GM18505 (cell line): ENCODE results near the gene MAPK12.

Experiments used
- ATAC-seq: cut with Tn5 transposase; IDR thresholded peaks from one replicate; pipeline ENCODE4 v1.9.1; 2021; ENCODE audit not compliant: unreplicated experiment
- POLR2A ChIP-seq: IDR thresholded peaks from 4 replicates; pipeline ENCODE4 v1.6.1; 2011; ENCODE audit warnings: borderline replicate concordance; ENCODE audit not compliant: insufficient read depth, insufficient read length; ENCODE audit errors: extremely low read depth

The MAPK12 gene

DNA sequence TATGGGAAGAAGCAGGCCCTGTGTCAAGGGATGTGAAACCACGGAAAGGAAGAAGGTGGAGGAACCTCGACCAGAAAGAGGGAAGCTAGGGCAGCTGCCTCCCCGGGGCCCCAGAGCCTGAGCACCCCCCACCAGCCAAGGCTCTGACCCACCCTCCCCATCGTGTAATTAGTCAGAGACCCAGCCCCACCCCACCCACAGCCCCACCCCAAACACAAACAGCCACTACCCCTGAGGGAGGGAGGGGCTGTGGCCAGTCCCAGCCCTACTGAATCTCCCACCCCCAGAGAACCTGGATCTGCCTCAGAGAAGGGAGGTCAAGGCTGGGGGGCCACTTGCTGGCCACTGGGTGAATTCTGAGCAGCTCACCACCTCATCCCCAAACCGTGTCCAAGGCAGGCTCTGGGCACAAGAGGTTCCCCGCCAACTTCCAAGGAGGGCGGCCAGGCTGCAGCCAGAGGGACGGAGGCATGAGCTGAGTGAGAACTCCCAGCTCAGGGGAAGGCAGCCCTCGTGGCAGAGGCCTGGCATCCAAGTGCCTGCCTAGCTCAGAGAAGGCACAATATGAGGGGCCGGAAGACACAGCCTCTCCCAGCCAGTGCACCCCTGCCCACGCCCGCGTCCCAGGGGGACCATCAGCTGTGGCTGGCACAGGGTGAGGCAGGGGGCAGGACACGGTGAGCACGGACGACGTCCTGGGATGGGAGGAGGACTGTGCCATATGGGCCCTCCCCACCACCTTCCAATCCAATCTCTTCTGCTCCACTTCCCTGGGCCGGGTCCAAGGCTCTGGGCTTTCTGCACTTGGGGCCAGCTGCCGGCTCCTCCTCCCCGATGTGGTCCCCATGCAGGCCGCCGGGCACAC is 43.3 kb upstream of the MAPK12 start:
- TF ChIP-seq POLR2A = no peak
- ATAC-seq = no peak

- no peak for ATAC-seq
- no peak for TF ChIP-seq POLR2A
Observed at GRCh38 chr22:50303848-50304527, 42.5 kb upstream of the MAPK12 start.

- ATAC-seq = no peak
- no peak for TF ChIP-seq POLR2A
Observed at GRCh38 chr22:50303515-50303847, 42.0 kb upstream of the MAPK12 start.

DNA sequence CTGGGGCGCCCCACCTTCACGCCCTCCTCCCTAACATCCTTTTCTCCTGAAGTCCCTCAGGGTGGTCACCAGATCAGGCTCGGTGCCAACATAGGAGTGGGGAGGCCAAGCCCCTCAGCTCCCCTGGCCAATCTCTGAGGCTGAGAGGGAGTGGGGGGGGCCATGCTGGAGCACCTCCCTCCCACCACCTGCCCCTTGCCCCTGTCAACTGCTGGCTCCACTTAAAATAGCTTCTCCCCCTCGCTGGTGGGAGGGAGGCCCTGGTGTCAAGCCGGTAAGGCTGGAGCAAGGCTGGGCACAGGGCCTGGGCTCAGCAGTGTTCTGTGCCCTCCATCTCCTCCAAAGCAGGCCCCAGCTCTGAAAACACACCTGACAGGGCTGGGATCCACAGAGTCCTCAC is 41.1 kb upstream of the MAPK12 start:
- no peak for TF ChIP-seq POLR2A
- no peak for ATAC-seq

GRCh38 chr22:50302041-50302541 is 40.6 kb upstream of the MAPK12 start:
- TF ChIP-seq POLR2A = no peak
- ATAC-seq = no peak

- TF ChIP-seq POLR2A = no peak
- ATAC-seq = no peak
Observed at GRCh38 chr22:50301581-50301991, 40.1 kb upstream of the MAPK12 start.

- no peak for ATAC-seq
- no peak for TF ChIP-seq POLR2A
Observed at GRCh38 chr22:50300620-50301257, 39.3 kb upstream of the MAPK12 start.

DNA sequence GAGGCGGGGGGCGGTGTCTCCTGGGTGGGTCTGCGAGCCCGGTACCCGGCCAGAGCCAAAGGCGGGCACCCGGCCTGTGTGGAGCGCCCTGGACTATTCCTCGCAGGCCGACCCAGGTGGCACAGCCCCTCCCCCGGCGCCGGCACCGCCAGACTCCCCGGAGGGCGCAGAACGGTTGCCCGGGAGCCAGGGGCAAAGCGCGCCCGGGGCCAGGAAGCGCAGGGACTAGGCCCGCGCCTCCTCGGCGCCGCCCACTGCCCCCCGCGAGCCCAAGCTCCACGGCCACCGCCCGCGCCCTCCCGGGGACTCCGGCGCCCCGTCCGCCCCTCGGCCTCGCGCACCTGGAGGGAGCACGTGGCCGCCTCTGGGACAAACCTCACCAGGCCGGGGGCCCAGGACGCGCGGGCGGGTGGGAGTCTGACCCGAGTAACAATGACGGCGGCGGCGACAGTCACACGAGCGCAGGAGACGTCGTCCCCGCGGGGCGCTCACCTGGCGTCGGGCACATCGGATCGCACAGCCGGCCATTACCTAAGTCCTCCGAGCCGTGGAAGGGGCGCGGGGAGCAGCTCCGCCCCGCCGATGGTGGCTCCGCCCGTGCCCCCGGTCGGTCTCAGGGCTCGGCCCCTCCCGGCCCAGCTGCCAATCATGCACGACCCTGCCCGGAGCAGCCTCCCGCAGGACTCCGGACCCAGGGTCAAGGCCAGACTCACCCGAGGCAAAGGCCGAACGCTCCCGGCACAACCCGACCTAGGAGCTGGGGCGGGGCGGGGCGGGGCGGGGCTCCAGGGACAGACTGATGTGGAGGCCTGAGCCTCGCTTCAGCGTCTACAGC is 38.5 kb upstream of the MAPK12 start:
- TF ChIP-seq POLR2A = no peak
- ATAC-seq = no peak

DNA sequence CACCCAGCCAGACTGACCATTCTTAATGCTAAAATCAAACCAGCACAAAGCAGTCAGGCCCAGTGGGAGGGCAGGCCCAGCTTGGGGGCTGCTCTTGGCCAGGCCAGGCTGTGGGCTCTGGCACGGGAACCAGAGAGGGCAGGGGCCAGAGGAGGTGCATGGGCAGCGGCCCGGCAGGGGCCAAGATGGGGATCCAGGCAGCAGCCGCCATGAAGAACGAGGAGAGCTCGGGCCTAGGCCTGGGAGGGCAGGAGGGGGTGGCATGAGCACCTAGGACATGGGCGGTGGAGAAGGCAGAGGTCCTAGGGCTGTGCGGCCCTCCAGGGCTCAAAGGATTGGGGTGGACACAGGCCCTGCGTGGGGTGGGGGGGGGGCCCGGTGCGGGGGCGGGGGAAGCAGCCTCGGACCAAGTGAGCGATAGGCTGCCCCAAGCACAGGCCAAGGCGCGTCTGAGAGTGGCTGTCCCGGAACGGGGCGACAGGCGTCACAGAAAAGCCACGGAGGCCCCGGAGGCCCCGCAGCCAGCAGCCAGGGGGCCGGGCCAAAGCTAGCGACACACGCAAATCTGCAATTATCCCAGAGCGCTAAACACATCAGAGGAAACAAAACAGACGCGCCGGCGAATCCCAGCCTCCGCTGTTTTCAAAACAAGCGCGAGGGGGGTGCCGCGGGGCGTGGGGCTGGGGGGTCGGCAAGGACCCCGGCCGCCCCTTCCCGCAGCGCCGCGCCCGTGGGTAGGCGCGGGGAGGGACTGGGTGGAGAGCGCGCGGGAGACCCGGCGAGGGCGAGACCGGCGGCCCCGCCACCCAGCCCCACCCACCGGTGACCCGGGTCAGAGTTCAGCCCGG is 37.7 kb upstream of the MAPK12 start:
- ATAC-seq = no peak
- no peak for TF ChIP-seq POLR2A

- no peak for ATAC-seq
- TF ChIP-seq POLR2A = no peak
Observed at GRCh38 chr22:50298266-50298637, 36.8 kb upstream of the MAPK12 start.

- no peak for ATAC-seq
- TF ChIP-seq POLR2A = no peak
Observed at GRCh38 chr22:50297510-50298265, 36.2 kb upstream of the MAPK12 start.
